Panc1 (cell line): ENCODE results near the gene LUZP2. TPM values are rescaled to one million over a fixed set of nuclear protein-coding genes. Genes with fewer than 3 reads are reported as not detected.

Experiments
- ATAC-seq: fragments of 200-7000 bp; cut with Tn5 transposase; 2 replicates; pipeline ENCODE4 v1.9.1; 2020; ENCODE audit warnings: mild to moderate bottlenecking, moderate library complexity
- BruUV-seq: library from RNA; stranded (reverse); fragments of 400-500 nt; replicated peaks from 2 replicates; lab custom pipeline; 2021; lab: Mats Ljungman, UMichigan
- CTCF ChIA-PET: fragments of 300-600 bp; sonication (Branson Sonifier 250); formaldehyde crosslinking; loops from one replicate; lab custom pipeline; 2022; ENCODE audit warnings: antibody characterized with exemption; lab: Charles Lee
- POLR2A ChIA-PET: fragments of 300-600 bp; sonication (Branson Sonifier 250); formaldehyde crosslinking; loops from one replicate; lab custom pipeline; 2022; ENCODE audit warnings: antibody characterized with exemption; lab: Charles Lee
- DNase-seq: peaks from one replicate; pipeline ENCODE4 v3.0.0-alpha.2; 2010; ENCODE audit warnings: low read depth, low spot score
- H3K27ac ChIP-seq: 2 replicates; pipeline ENCODE4 v1.5.1; 2011; ENCODE audit warnings: mild to moderate bottlenecking, low read length, inconsistent platforms
- H3K27me3 ChIP-seq: fragments of 200-500 bp; sonication (Bioruptor generic); 2 replicates; pipeline ENCODE4 v1.6.0; 2014; ENCODE audit warnings: low read length, inconsistent platforms; ENCODE audit not compliant: control insufficient read depth, insufficient read depth
- H3K36me3 ChIP-seq: fragments of 200-500 bp; sonication (Bioruptor generic); 2 replicates; pipeline ENCODE4 v1.5.1; 2014; ENCODE audit warnings: inconsistent platforms, mild to moderate bottlenecking, low read length, moderate library complexity; ENCODE audit not compliant: control insufficient read depth, insufficient read depth
- H3K4me1 ChIP-seq: 2 replicates; pipeline ENCODE4 v1.5.1; 2011; ENCODE audit warnings: inconsistent platforms, mild to moderate bottlenecking, low read length, moderate library complexity; ENCODE audit not compliant: control insufficient read depth, insufficient read depth
- H3K4me3 ChIP-seq, 2 experiments: 2 replicates each; pipeline ENCODE4 v1.5.1; 2011 to 2012; ENCODE audit warnings: low read depth in 2 of 2, low read length in 2 of 2, mild to moderate bottlenecking in 2 of 2, inconsistent platforms in 1 of 2, moderate library complexity in 1 of 2
- H3K9me3 ChIP-seq: fragments of 200-500 bp; sonication (Bioruptor generic); 2 replicates; pipeline ENCODE4 v1.5.1; 2014; ENCODE audit warnings: low read depth, mild to moderate bottlenecking, inconsistent platforms, low read length, moderate library complexity; ENCODE audit not compliant: control insufficient read depth, insufficient read depth
- POLR2AphosphoS5 ChIP-seq: IDR thresholded peaks from 2 replicates; pipeline ENCODE4 v1.6.1; 2012; ENCODE audit warnings: mild to moderate bottlenecking, low read depth, low read length, moderate library complexity
- REST ChIP-seq, 2 experiments: IDR thresholded peaks; 2 replicates each; pipeline ENCODE4 v1.6.1; 2011 to 2012; ENCODE audit warnings: low read depth in 2 of 2, control low read depth in 1 of 2, low read length in 1 of 2, mild to moderate bottlenecking in 1 of 2, moderate library complexity in 1 of 2; ENCODE audit not compliant: insufficient read depth in 1 of 2
- SIN3A ChIP-seq: IDR thresholded peaks from 2 replicates; pipeline ENCODE4 v1.6.1; 2012; ENCODE audit warnings: low read depth, mild to moderate bottlenecking, low read length, moderate library complexity, borderline replicate concordance; ENCODE audit not compliant: insufficient read depth
- TCF7L2 ChIP-seq: IDR thresholded peaks from 2 replicates; pipeline ENCODE4 v1.6.1; 2011; ENCODE audit warnings: mild to moderate bottlenecking, low read depth, low read length, inconsistent platforms
- in situ Hi-C: cut with HindIII; loops from 2 replicates; pipeline ENCODE4 v1.10.0; 2016; ENCODE audit warnings: low sequenced_read_pairs, low pct_unique_long_range_greater_than_20kb
- intact Hi-C: fragments of 100-400 bp; cut with micrococcal nuclease; formaldehyde crosslinking; loops from one replicate; pipeline ENCODE4 v1.10.0; 2022; ENCODE audit not compliant: unreplicated experiment
- total RNA-seq: library from RNA; stranded (reverse); gene quantifications from one replicate; pipeline ENCODE4 v1.2.1, GENCODE V29; 2021; ENCODE audit not compliant: unreplicated experiment
- TF ChIP-seq, protein P1 (sequence below): fragments of 450-650 bp; IDR thresholded peaks from 2 replicates; pipeline ENCODE4 v1.5.1; 2017; ENCODE audit warnings: mild to moderate bottlenecking

The LUZP2 gene
- total RNA-seq, 1 experiment from 2014 or later = 0.18 TPM

- Histone ChIP-seq H3K27me3 (no peaks in the 10 kb centered on the region), H3K36me3 (no peaks in the 10 kb centered on the region), H3K9me3 (no peaks in the 10 kb centered on the region), H3K4me1 (no peaks in the 10 kb centered on the region; the same call in 1 of the 2 replicates), H3K4me3 (no peak overlapping the region), H3K27ac (no peak overlapping the region)
- intact Hi-C loops (no loop called here), in situ Hi-C loops (no loop called here)
- ATAC-seq (no peak), DNase-seq (no peak)
- TF ChIP-seq POLR2AphosphoS5 (no peak), REST (IDR thresholded peaks at IDR 0.05; ENCODE audit: insufficient read depth in 1 of 2, low read depth in 2 of 2, low read length in 1 of 2) (no peak), TCF7L2 (no peak), SIN3A (no peak)
- TF ChIP-seq, protein P1, sequence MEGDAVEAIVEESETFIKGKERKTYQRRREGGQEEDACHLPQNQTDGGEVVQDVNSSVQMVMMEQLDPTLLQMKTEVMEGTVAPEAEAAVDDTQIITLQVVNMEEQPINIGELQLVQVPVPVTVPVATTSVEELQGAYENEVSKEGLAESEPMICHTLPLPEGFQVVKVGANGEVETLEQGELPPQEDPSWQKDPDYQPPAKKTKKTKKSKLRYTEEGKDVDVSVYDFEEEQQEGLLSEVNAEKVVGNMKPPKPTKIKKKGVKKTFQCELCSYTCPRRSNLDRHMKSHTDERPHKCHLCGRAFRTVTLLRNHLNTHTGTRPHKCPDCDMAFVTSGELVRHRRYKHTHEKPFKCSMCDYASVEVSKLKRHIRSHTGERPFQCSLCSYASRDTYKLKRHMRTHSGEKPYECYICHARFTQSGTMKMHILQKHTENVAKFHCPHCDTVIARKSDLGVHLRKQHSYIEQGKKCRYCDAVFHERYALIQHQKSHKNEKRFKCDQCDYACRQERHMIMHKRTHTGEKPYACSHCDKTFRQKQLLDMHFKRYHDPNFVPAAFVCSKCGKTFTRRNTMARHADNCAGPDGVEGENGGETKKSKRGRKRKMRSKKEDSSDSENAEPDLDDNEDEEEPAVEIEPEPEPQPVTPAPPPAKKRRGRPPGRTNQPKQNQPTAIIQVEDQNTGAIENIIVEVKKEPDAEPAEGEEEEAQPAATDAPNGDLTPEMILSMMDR = no peak
- POLR2A ChIA-PET = no interaction called here
- no TSS peak for BruUV-seq
- CTCF ChIA-PET = no interaction called here
These were observed 189.0 kb downstream of the LUZP2 start for GRCh38 chr11:24685821-24686220.

- no peaks in the 10 kb centered on the region for H3K27me3 ChIP-seq
- no peaks in the 10 kb centered on the region for H3K9me3 ChIP-seq
- no peak for DNase-seq
- H3K4me1 ChIP-seq = no peaks in the 10 kb centered on the region; the same call in 1 of the 2 replicates
- ChIA-PET POLR2A (no interaction called here), CTCF (no interaction called here)
- H3K36me3 ChIP-seq = no peaks in the 10 kb centered on the region
- BruUV-seq = no TSS peak
- H3K4me3 ChIP-seq = no peak overlapping the region
- in situ Hi-C loops (no loop called here), intact Hi-C loops (no loop called here)
- no peak for ATAC-seq
- H3K27ac ChIP-seq = no peak overlapping the region
- TF ChIP-seq SIN3A (no peak), POLR2AphosphoS5 (no peak), REST (IDR thresholded peaks at IDR 0.05; ENCODE audit: insufficient read depth in 1 of 2, low read depth in 2 of 2, low read length in 1 of 2) (no peak), TCF7L2 (no peak)
These were observed 190.8 kb downstream of the LUZP2 start for GRCh38 chr11:24687531-24688147.
